GM18867 (cell line): ENCODE results near the gene CALU.

Experiments
- ATAC-seq: cut with Tn5 transposase; IDR thresholded peaks from one replicate; pipeline ENCODE4 v1.9.1; 2021; ENCODE audit warnings: mild to moderate bottlenecking, moderate library complexity; ENCODE audit not compliant: unreplicated experiment

Gene CALU

GRCh38 chr7:128724743-128725142, 14.4 kb upstream of the CALU start:
- ATAC-seq: no peak

DNA sequence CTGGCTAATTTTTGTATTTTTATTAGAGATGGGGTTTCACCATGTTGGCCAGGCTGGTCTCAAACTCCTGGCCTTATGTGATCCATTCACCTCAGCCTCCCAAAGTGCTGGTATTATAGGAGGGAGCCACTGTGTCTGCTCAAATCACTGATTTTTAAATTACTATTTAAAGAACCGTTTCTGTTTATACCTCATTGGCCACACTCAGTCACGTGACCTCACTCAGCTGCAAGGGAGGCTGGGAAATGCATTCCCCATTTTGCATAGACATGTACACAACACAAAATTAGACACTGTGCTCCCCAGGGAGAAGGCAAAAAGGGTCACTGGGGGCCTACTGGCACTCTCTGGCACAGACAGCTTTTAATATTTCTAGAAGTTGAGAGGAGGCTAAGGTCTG, 13.6 kb upstream of the CALU start:
- no peak for ATAC-seq

DNA sequence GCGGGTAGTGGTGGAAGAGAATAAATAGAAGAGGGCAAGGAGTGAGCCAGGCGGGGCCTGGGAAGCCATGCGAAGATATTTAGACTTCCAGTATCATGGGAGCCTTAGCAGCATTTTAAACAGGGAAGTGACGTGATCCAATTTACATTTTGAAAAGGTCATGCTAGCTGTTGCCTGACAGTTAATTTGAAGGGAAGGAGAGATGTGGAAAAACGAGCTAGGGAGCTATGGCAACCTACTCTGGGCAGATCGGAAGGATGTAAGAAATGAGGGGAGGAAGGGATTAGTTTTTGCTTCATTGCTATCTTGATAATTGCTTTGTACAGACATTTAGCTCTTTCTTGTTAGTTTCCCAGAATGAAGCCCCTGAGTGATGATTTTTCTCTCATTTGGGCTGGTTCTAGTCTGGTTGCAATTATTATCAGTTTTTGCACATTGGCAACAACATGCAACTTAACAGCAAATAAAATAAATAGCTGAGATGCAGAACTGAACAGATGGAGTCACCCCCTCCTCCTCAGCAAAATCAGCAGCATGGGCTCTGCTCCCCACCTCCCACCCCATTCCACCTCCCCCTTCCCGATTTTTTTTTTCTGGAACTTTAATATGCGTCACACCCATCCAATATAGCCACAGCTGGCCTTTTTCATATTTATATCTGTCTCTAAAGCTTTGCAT, 13.0 kb upstream of the CALU start:
- no peak for ATAC-seq

DNA sequence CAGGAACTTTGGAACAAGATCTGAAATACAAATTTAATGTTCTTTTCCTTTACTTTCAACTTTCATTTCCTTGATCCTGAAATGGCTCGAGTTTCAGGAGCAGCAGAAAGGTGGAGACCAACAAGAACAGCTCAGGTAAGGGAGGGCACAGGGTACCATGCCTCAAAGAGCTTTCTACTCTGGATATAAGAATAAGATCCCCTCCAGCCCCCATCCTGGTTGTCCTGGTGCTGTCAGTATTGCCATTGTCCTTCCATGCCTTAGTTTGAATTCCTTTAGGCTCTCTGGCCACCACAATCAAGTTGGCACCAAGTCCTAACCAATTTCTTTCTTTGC, 12.5 kb upstream of the CALU start:
- ATAC-seq: no peak

DNA sequence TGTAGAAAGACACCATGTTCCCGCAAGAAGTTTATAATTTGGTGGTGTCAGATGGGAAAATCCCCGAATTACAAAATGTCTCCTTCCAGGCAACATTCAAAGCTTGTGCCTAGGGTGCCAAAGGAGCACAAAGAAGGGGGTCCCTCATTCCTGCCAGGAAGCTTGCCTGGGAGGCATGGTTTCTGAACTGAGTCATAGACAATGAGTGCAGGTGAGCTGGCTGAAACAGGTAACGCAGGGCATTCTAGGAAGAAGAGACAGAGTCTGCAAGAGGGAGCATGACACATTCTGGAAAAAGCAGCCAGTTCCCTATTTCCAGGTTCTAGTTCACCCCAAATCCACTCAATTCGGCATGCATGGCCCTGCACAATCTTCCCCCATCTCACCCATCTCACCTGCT, 11.9 kb upstream of the CALU start:
- ATAC-seq: no peak

DNA sequence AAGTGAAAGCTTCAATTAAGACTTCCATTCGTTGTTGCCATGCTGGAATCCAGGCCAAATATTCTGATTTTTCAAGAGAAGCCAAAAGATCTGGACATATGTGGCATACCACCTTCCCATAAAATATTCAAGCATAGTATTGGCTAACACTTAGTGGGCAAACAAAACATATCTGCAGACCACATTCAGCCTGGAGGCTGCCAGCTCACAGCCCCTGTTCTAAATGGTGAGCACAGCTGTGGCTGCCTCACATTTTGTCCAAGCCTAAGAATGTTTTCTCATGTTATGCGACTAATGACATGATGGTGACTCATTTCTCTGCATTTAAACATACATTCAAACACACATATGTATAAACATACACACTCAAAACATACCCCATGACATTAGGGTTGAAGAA, 10.6 kb upstream of the CALU start:
- ATAC-seq: no peak

- no peak for ATAC-seq
Observed at GRCh38 chr7:128729494-128729893, 9.7 kb upstream of the CALU start.

GRCh38 chr7:128731184-128731583, 8.0 kb upstream of the CALU start:
- ATAC-seq: no peak

- no peak for ATAC-seq
Observed at GRCh38 chr7:128732521-128733277, 6.5 kb upstream of the CALU start.

DNA sequence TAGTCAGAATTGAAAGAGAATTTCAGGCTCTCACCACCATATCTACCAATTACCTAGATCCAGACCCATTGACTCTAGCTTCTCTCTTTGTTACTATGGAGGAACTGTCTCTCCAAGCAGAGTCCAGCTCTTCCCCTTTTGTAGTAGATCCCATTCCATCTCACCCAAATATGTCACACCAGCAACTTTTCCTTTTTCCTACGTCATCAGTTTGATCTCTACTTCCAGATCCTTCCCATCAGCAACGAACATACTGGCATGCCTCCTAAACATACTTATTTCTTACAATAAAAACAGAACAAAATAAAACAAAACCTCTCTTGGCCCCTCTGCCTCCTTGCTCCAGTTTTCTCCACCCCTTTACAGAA, 5.9 kb upstream of the CALU start:
- ATAC-seq: no peak

DNA sequence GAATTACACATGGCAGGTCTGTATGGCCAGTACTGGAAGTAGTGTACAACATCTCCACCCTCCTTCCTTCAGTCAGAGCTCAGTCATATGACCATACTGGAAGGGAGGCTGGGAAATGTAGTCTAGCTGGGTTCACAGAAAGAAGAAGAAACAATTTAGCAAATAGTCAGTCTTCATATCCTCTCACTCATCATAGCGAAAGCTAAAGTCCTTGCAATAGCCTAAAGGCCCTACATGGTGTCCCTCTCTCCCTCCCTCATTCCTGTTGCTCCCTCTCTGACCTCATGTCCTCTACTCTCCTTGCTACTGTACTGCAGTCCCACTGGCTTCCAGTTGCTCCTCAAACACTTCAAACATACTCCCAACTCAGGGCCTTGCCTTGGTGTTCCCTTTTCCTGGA, 4.3 kb upstream of the CALU start:
- ATAC-seq: no peak

DNA sequence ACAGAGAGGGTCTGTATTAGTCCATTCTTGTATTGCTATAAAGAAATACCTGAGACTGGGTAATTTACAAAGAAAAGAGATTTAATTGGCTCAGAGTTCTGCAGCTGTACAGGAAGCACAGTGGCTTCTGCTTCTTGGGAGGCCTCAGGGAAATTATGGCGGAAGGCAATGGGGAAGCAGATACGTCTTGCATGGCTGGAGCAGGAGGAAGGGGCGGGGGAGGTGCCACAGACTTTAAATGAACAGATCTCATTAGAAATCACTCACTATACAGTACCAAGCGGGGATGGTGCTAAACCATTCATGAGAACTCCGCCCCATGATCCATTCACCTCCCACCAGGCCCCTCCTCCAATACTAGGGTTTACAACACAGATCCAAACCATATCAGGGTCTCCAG, 3.7 kb upstream of the CALU start:
- no peak for ATAC-seq

- ATAC-seq: no peak
Observed at GRCh38 chr7:128737441-128737840, 1.7 kb upstream of the CALU start.

- no peak for ATAC-seq
Observed at GRCh38 chr7:128737867-128738385, 1.2 kb upstream of the CALU start.

DNA sequence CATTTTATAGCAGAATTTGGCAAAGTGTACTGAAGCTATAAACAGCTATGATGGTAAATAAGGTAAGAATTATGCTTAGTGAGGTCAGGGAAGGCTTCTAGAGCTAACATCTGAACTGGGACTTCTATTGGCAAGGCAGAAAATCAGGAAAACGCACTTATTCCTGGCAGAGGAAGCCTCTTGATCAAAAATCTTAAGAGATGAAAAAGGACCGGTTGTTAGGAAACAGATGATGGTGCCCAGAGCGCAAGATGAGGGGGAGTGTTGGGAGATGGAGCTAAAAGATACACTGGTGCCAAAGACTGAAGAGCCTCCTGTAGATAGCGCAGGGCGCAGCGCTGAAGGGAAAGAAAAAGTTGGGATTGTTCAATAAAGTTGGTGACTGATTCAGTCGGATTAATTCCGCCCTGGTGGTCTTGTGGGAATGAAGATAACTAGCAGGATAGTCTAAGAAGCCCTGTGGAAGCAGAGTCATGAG, 550 bp upstream of the CALU start:
- no peak for ATAC-seq

DNA sequence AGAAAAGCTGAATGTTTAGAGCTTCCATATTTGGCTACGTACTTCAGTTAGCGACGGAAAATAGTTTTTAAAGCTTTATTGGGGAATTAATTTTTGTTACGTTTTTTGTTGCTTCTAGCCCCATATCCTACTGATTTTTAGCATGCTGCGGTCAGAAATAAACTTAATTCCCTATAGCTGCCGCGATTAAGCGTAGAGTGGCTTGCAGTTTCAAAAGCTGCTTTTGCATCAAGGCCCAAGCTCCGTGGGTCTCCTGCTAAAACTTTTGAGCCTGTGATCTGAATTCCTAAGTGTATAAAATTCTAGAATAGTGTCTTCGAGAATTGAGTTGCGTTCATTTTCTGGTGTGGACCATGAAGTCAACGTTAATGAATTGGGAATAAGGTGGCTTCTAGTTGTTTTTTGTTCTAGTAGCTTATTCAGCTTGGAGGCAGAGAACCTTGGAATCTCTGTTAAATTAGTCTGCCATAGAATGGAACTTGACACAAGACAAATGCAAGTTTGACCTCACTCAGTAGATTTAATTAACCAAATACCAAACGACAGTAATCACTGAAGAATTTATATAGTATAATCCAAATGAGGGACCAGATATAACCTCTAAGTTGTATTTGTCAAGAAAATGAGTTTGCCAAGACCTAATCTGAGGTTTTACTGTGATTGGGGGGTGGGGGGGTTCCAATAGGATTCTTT, 977 bp downstream of the CALU start:
- no peak for ATAC-seq

DNA sequence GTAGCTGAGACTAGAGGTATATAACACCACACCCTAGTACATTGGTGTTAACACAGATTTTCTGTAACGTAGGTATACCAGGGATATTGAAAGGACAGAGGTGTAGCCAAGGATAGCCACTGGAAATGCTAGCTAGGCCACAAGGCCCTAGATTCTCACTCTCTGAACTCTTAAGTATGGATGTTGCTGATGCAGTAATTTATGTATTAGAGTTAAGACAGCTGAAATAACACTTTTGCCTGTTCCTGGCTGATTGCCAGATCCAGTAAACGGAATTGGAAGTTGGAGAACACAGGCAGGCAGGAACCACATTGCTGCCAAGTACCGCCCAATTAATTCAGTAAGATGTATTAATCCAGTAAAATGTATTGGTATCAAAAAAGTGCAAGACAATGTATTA, 1.8 kb downstream of the CALU start:
- no peak for ATAC-seq

DNA sequence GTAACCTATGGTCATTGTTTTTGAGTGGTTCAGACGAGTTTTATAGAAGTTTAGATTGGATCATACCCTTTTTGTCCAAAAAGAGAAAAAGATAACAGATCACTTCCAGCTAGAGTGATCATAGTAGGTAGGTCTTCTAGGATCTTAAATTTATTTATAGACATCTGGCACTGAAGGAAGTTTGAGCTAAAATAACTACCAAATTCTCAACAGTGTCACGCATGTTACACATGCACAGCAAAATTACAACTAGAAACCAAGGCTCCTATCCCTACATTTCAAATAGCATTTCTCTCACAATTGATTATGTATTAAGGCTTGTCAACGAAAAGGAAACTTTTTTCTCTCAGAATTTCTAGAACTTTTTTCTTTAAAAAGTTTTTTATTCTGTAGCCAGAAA, 2.3 kb downstream of the CALU start:
- ATAC-seq: no peak

DNA sequence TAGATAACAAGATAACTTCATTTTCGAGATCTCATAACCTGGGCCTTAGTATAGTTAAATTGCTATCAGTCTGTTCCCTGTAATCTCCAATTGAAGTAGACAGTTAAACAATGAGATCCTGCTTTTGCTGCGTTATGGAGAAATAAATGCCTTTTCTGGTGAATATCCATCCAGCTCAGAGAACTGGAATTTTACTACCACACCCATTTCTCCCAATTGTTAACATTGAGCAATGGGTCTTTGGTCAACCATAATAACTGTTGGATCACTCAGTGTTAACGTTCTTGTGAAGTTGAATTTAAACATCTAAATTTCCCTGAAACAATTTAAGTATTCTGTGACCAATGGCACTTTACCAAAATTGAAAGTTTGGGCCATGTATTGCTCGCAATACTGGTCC, 3.0 kb downstream of the CALU start:
- no peak for ATAC-seq

GRCh38 chr7:128743112-128743772, 4.1 kb downstream of the CALU start:
- ATAC-seq: no peak

DNA sequence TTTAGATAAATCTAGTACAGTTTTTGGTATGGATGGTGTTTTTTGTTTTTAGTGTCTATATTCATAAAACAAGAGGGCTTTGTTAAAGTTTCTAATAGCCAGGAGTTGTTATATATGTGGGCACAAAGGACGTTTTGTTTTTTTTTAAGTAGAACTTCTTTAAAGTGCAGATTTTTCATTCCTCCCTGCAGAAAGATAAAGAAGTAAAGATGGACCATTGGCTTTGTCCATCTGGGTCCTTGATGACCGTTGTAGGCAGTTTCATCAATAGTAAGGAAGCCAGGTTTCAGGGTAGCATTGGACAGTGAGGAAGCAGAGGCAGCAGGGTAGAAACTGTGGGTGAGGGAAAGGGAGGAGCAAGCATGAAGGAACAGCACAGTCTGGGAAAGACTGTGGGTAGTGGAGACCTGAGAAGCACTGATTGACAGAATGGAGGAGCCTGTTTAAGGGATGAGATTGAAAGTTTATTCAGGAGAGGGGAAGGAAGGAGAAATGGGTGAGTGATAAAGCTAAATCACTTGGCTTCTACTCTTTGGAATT, 5.3 kb downstream of the CALU start:
- ATAC-seq: no peak
